OCI-LY7 (cell line): ENCODE measurements around the gene ZDHHC14.

ENCODE experiments used
- EZH2phosphoT487 ChIP-seq: fragments of 200-600 bp; sonication (generic); IDR thresholded peaks from 2 replicates; pipeline ENCODE4 v1.6.1; 2018; ENCODE audit warnings: low read depth, borderline replicate concordance, mild to moderate bottlenecking, mixed run types, antibody characterized with exemption, low read length, moderate library complexity, mixed read lengths
- TF ChIP-seq, protein P1 (sequence below): fragments of 200-600 bp; sonication (generic); conservative IDR thresholded peaks from 2 replicates; pipeline ENCODE4 v1.5.1; 2014; ENCODE audit warnings: mild to moderate bottlenecking, antibody characterized with exemption, low read length, moderate library complexity, mixed read lengths

DNA sequence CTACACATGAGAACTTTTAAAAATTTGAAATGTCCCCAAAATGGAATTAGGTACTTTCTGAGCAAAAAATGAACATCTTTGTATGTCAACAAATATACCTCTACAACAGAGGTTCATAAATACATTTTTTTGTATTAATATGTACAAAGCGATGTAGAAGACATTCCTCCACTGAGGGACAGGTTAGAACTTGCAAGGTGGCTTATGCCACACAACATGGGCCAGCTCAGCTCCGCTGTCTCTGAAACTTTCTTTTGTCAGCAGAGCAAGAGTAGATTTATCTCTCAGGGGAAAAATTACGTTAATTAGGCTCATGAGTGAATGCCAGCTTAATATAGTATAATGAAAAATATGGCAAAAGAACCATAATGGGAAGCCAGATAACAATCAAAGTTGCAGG lies 47.0 kb upstream of the ZDHHC14 start:
- TF ChIP-seq, protein P1, sequence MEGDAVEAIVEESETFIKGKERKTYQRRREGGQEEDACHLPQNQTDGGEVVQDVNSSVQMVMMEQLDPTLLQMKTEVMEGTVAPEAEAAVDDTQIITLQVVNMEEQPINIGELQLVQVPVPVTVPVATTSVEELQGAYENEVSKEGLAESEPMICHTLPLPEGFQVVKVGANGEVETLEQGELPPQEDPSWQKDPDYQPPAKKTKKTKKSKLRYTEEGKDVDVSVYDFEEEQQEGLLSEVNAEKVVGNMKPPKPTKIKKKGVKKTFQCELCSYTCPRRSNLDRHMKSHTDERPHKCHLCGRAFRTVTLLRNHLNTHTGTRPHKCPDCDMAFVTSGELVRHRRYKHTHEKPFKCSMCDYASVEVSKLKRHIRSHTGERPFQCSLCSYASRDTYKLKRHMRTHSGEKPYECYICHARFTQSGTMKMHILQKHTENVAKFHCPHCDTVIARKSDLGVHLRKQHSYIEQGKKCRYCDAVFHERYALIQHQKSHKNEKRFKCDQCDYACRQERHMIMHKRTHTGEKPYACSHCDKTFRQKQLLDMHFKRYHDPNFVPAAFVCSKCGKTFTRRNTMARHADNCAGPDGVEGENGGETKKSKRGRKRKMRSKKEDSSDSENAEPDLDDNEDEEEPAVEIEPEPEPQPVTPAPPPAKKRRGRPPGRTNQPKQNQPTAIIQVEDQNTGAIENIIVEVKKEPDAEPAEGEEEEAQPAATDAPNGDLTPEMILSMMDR: no peak
- TF ChIP-seq EZH2phosphoT487: no peak
